Peyer's patch (tissue), 4 donors: ENCODE results near the gene SLC35B1.

Experiments
- CTCF ChIP-seq, 6 experiments: fragments of 450-650 bp in 4 of 6; fragments of 200-600 bp in 2 of 6; sonication (generic) in 1 of 6; IDR thresholded peaks; one replicate each; pipeline ENCODE4 v1.5.1; 2017 to 2019; ENCODE audit warnings: antibody characterized with exemption in 6 of 6, mild to moderate bottlenecking in 3 of 6, moderate library complexity in 1 of 6
- POLR2A ChIP-seq, 2 donors: fragments of 450-650 bp; IDR thresholded peaks; one replicate each; pipeline ENCODE4 v1.5.1; 2017; ENCODE audit warnings: antibody characterized with exemption in 2 of 2, mild to moderate bottlenecking in 2 of 2, moderate library complexity in 2 of 2

GRCh38 chr17:49707246-49707607 lies 537 bp downstream of the SLC35B1 start:
- TF ChIP-seq CTCF (IDR thresholded peaks at IDR 0.05) (no peak), POLR2A (IDR thresholded peaks at IDR 0.05) (no peak)
